CD4-positive, CD25-positive, alpha-beta regulatory T cell (primary cell): ENCODE data around the gene EPB41L4A. TPM values are rescaled to one million over a fixed set of nuclear protein-coding genes. Genes with fewer than 3 reads are reported as not detected.

Source experiments
- ATAC-seq, 2 donors: fragments of 150-1000 bp; cut with Tn5 transposase; one replicate each; pipeline ENCODE4 v1.10.0; 2021; ENCODE audit warnings: low read depth in 2 of 2, moderate number of reproducible peaks in 2 of 2, moderate library complexity in 1 of 2
- DNase-seq, 3 donors: peaks; one replicate each; pipeline versions ENCODE4 v3.0.0 to v3.0.0-alpha.2; 2012 to 2022; ENCODE audit warnings: mixed read lengths in 1 of 3
- H3K27ac ChIP-seq: one replicate; pipeline ENCODE4 v1.7.0; 2013; ENCODE audit warnings: mild to moderate bottlenecking, low read length; ENCODE audit not compliant: insufficient read depth, poor library complexity, severe bottlenecking
- H3K27me3 ChIP-seq: one replicate; pipeline ENCODE4 v1.7.0; 2013; ENCODE audit warnings: low read length; ENCODE audit not compliant: control insufficient read depth, insufficient read depth
- H3K36me3 ChIP-seq: one replicate; pipeline ENCODE4 v1.7.0; 2013; ENCODE audit warnings: mild to moderate bottlenecking, low read length, moderate library complexity; ENCODE audit not compliant: control insufficient read depth, insufficient read depth
- H3K4me1 ChIP-seq: 2 replicates; pipeline ENCODE4 v1.7.0; 2013; ENCODE audit warnings: mild to moderate bottlenecking, low read length; ENCODE audit not compliant: insufficient read depth, control insufficient read depth, poor library complexity, severe bottlenecking
- H3K4me3 ChIP-seq: one replicate; pipeline ENCODE4 v1.7.0; 2013; ENCODE audit warnings: low read depth, mild to moderate bottlenecking, low read length, moderate library complexity
- H3K9me3 ChIP-seq, 2 experiments: 1 replicate in 1 of 2; 2 replicates in 1 of 2; pipeline ENCODE4 v1.7.0; 2013; ENCODE audit warnings: low read length in 2 of 2, mild to moderate bottlenecking in 1 of 2, moderate library complexity in 1 of 2; ENCODE audit not compliant: control insufficient read depth in 2 of 2
- H3K27ac Mint-ChIP-seq, 3 donors: one replicate each; pipeline ENCODE4 v1.8.0; 2020 to 2022; ENCODE audit warnings: mild to moderate bottlenecking in 3 of 3, mixed read lengths in 3 of 3, moderate library complexity in 2 of 3
- H3K27me3 Mint-ChIP-seq: one replicate; pipeline ENCODE4 v1.8.0; 2022; ENCODE audit warnings: mild to moderate bottlenecking, mixed read lengths
- H3K36me3 Mint-ChIP-seq: one replicate; pipeline ENCODE4 v1.8.0; 2020; ENCODE audit warnings: mixed read lengths
- H3K4me1 Mint-ChIP-seq, 4 donors: one replicate each; pipeline ENCODE4 v1.8.0; 2020 to 2022; ENCODE audit warnings: mixed read lengths in 4 of 4, mild to moderate bottlenecking in 1 of 4
- H3K4me3 Mint-ChIP-seq, 4 donors: one replicate each; pipeline ENCODE4 v1.8.0; 2020 to 2022; ENCODE audit warnings: mild to moderate bottlenecking in 4 of 4, mixed read lengths in 4 of 4, moderate library complexity in 3 of 4
- H3K9me3 Mint-ChIP-seq, 7 donors: one replicate each; pipeline ENCODE4 v1.8.0; 2020 to 2022; ENCODE audit warnings: mixed read lengths in 7 of 7, mild to moderate bottlenecking in 3 of 7, moderate library complexity in 2 of 7
- polyA plus RNA-seq, 4 donors: library from polyadenylated mRNA; unstranded; fragments of 300-500 nt; fragmentation: Illumina TruSeq; gene quantifications; one replicate each; pipeline ENCODE4 v1.2.3, GENCODE V29; 2021
- total RNA-seq: library from RNA; stranded (reverse); gene quantifications from one replicate; pipeline ENCODE4 v1.2.3, GENCODE V29; 2022

EPB41L4A gene
- total and polyA plus RNA-seq, 5 donors from 2014 or later = 0.09 to 0.38 (median 0.22) TPM; not detected in 1

DNA sequence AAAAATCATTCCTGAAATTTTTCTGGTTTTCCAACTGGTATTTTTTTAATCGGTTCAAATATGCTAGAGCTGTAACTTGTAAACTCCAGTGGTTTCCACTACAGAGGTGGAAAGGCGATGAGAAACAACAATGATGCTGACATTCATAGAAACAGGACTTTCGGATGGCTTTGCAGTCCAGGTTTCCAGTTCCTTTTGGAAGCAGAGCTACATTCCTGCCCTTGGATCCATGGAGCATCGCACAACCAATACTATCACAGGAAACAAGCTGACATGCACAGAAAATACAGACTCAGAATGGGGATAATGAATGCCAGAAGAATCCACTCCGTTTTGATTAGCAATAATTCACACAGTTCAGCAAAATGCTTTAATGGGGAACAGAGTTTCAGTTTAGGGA lies 140.0 kb downstream of the EPB41L4A start:
- no peak overlapping the region for H3K4me3 Mint-ChIP-seq
- no peak for ATAC-seq
- H3K27ac Mint-ChIP-seq = no peak overlapping the region
- Histone ChIP-seq H3K9me3 (no peaks in the 10 kb centered on the region), H3K4me1 (no peaks in the 10 kb centered on the region), H3K36me3 (no peaks in the 10 kb centered on the region), H3K27me3 (no peaks in the 10 kb centered on the region), H3K27ac (no peak overlapping the region), H3K4me3 (no peak overlapping the region)
- peaks cover 5% of the 10 kb centered on the region for H3K27me3 Mint-ChIP-seq
- no peak for DNase-seq
- no peaks in the 10 kb centered on the region for H3K9me3 Mint-ChIP-seq
- no peaks in the 10 kb centered on the region for H3K36me3 Mint-ChIP-seq
- H3K4me1 Mint-ChIP-seq = no peaks in the 10 kb centered on the region

DNA sequence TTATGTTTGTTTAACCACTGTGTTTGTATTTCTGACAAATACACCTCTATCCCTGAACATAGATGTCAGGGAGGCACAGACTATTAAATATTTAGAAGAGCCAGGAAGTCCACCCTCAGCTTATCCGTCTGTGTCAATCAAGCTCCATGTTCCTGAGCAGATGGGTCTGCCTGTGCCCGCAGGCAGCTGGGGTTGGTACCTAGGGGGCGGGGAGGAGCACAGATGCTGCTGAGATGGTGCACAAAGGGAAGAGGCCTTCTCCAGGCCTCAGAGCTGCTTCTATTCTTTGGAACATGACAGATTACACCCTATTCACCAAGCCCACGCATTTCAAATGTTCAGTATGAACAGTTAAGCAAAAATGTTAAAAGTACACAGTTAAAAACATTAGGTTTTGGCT lies 142.1 kb downstream of the EPB41L4A start:
- ATAC-seq (no peak), DNase-seq (no peak)
- Mint-ChIP-seq H3K4me3 (no peak overlapping the region), H3K4me1 (no peaks in the 10 kb centered on the region), H3K27ac (no peak overlapping the region), H3K36me3 (no peaks in the 10 kb centered on the region), H3K27me3 (peaks cover 5% of the 10 kb centered on the region), H3K9me3 (peaks cover 0 to 1% (median 0%) of the 10 kb centered on the region in 7 donors)
- H3K9me3 ChIP-seq = no peaks in the 10 kb centered on the region
- H3K4me3 ChIP-seq = no peak overlapping the region
- H3K27me3 ChIP-seq = no peaks in the 10 kb centered on the region
- no peaks in the 10 kb centered on the region for H3K4me1 ChIP-seq
- H3K27ac ChIP-seq = no peak overlapping the region
- H3K36me3 ChIP-seq = no peaks in the 10 kb centered on the region

DNA sequence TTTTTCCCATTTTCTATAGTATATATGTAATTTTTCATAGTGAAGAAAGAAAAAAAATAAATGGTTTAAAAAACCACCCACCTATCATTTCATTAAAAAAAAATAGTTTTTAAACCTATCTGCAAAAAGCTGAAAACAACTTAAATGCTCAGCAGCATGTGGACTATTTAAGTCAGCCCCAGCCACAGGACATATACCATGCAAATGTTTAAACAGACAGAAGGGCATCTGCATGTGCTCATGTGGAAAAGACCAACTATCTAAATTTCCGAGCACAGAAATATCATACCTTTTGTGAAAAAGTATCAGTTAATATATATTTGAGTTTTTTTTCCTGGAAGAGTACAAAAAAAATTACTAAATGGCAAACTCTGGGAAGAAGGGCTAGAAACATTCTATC lies 143.4 kb downstream of the EPB41L4A start:
- ATAC-seq = no peak
- no peaks in the 10 kb centered on the region for H3K27me3 ChIP-seq
- H3K4me3 ChIP-seq = no peak overlapping the region
- Mint-ChIP-seq H3K27me3 (peaks cover 10% of the 10 kb centered on the region), H3K4me3 (no peak overlapping the region), H3K27ac (no peak overlapping the region), H3K4me1 (no peaks in the 10 kb centered on the region), H3K9me3 (peaks cover 0 to 1% (median 0%) of the 10 kb centered on the region in 7 donors), H3K36me3 (no peaks in the 10 kb centered on the region)
- no peak for DNase-seq
- H3K4me1 ChIP-seq = no peaks in the 10 kb centered on the region
- H3K36me3 ChIP-seq = no peaks in the 10 kb centered on the region
- H3K27ac ChIP-seq = no peak overlapping the region
- no peaks in the 10 kb centered on the region for H3K9me3 ChIP-seq

DNA sequence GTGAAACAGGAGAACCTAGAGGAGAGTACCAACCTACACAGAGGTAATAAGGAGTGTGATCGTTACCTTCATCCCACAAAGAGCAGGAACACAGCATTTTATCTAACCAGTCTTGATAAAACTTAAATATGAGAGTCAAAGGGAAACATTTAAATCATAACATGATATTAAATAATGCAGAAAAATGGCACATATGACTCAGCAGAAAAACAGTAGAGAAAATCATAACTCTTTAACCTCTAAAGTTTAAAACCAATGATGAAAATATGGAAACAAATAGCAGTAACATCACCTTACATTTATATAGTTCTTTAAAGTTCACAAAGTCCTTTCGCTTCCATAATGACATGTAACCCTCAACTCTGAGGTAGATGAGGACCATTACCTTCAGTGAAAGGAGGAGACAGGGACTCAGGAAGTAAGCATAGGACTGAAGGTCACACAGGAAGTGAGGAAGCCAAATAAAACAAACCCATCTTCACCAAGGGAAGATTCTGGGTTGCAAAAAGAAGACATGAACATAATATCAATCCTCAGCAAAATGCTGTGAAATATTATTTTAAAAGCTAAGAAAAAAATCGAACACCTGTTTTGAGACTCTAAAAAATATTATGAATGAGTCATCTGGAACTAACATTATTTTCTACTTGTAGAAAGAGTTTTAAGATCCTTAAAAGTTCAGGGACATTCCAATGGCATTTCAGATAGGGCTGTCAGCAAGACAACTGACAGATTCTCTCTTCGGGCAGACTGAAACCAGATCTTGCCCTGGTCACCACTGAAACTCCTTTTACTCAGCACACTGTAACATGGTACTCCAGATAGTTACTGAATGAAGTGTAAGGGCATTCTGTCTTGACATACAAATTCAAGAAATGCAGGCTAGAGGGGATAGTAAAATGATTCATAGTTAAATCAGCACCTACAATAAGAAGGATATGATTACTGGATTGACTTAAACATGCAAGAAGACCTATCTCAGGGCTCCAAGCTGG lies 148.5 kb downstream of the EPB41L4A start:
- Mint-ChIP-seq H3K36me3 (no peaks in the 10 kb centered on the region), H3K4me1 (no peaks in the 10 kb centered on the region), H3K9me3 (peaks cover 0 to 2% (median 0%) of the 10 kb centered on the region in 7 donors), H3K4me3 (no peak overlapping the region), H3K27me3 (peaks cover 4% of the 10 kb centered on the region), H3K27ac (no peak overlapping the region)
- H3K36me3 ChIP-seq = no peaks in the 10 kb centered on the region
- H3K4me3 ChIP-seq = no peak overlapping the region
- no peaks in the 10 kb centered on the region for H3K9me3 ChIP-seq
- no peaks in the 10 kb centered on the region for H3K4me1 ChIP-seq
- no peak for ATAC-seq
- DNase-seq = no peak
- H3K27me3 ChIP-seq = peaks cover 2% of the 10 kb centered on the region
- H3K27ac ChIP-seq = no peak overlapping the region

DNA sequence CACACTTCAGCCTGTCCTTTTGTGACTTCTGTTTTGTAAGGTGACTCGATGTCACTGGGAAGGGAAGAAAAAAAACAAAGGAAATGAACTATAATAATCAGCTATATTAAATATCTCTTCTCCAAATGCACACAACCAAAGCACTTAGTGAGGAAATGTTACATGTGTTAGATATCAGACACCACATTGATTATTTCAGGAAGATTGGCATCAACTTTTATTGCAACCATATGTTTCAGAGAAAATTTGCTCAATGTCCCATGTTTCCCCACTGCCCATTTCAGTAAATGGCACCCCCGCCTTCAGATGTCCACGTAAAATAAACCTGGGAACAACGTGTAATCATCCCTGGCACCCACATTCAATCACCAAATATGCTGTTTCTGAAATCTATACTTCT lies 151.8 kb downstream of the EPB41L4A start:
- Histone ChIP-seq H3K36me3 (no peaks in the 10 kb centered on the region), H3K9me3 (no peaks in the 10 kb centered on the region), H3K27me3 (peaks cover 2% of the 10 kb centered on the region), H3K4me3 (no peak overlapping the region), H3K27ac (no peak overlapping the region), H3K4me1 (no peaks in the 10 kb centered on the region)
- no peak overlapping the region for H3K27ac Mint-ChIP-seq
- no peak for DNase-seq
- H3K27me3 Mint-ChIP-seq = peaks cover 4% of the 10 kb centered on the region
- no peak overlapping the region for H3K4me3 Mint-ChIP-seq
- H3K36me3 Mint-ChIP-seq = no peaks in the 10 kb centered on the region
- H3K9me3 Mint-ChIP-seq = peaks cover 0 to 3% (median 0%) of the 10 kb centered on the region in 7 donors
- ATAC-seq = no peak
- no peaks in the 10 kb centered on the region for H3K4me1 Mint-ChIP-seq

DNA sequence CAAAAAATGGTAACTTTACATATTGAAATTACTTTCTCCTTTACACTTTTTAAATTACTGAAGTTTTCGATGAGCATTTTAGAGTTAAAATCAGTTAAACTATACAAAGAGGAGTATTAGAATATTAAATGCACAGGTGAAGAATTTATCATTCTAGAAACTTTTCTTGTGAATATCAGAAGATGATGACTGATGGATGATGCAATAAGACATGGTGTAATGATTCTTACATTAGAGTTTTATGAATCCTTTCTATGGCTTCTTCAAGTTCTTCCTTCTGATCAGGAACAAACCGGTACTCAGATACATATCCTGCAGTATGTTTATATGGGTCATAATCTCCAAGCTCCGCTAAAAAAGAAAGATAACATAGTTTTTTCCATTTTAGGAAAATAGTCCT lies 154.4 kb downstream of the EPB41L4A start:
- Histone ChIP-seq H3K9me3 (no peaks in the 10 kb centered on the region), H3K27me3 (peaks cover 3% of the 10 kb centered on the region), H3K4me1 (no peaks in the 10 kb centered on the region), H3K27ac (no peak overlapping the region), H3K36me3 (no peaks in the 10 kb centered on the region), H3K4me3 (no peak overlapping the region)
- Mint-ChIP-seq H3K4me1 (no peaks in the 10 kb centered on the region), H3K4me3 (no peak overlapping the region), H3K27me3 (no peaks in the 10 kb centered on the region), H3K36me3 (no peaks in the 10 kb centered on the region), H3K27ac (no peak overlapping the region), H3K9me3 (peaks cover 0 to 3% (median 0%) of the 10 kb centered on the region in 7 donors)
- DNase-seq (no peak), ATAC-seq (no peak)

DNA sequence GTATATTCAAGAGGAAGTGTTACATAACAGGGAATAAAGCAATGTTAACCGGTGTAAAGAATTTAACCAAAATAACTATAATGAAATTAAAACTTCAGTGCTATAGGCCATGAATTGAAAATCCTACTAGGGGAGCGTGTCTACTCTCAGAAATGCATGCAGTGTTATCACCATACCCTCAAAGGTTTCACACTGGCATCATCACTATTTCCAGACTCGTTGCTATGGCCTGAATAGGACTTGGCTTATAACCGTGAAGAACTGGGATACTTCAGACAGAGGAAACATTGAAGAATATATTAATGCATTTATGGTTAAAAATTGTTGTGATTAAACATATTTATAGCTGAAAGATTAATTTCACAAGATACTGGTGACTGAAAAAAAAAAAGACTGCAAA lies 154.9 kb downstream of the EPB41L4A start:
- peaks cover 5% of the 10 kb centered on the region for H3K27me3 ChIP-seq
- H3K4me3 Mint-ChIP-seq = no peak overlapping the region
- H3K36me3 Mint-ChIP-seq = no peaks in the 10 kb centered on the region
- H3K27ac ChIP-seq = no peak overlapping the region
- ATAC-seq = no peak
- no peaks in the 10 kb centered on the region for H3K9me3 ChIP-seq
- no peaks in the 10 kb centered on the region for H3K27me3 Mint-ChIP-seq
- no peak overlapping the region for H3K4me3 ChIP-seq
- H3K4me1 ChIP-seq = no peaks in the 10 kb centered on the region
- DNase-seq = no peak
- H3K36me3 ChIP-seq = no peaks in the 10 kb centered on the region
- no peak overlapping the region for H3K27ac Mint-ChIP-seq
- peaks cover 0 to 3% (median 0%) of the 10 kb centered on the region in 7 donors for H3K9me3 Mint-ChIP-seq
- H3K4me1 Mint-ChIP-seq = no peaks in the 10 kb centered on the region

DNA sequence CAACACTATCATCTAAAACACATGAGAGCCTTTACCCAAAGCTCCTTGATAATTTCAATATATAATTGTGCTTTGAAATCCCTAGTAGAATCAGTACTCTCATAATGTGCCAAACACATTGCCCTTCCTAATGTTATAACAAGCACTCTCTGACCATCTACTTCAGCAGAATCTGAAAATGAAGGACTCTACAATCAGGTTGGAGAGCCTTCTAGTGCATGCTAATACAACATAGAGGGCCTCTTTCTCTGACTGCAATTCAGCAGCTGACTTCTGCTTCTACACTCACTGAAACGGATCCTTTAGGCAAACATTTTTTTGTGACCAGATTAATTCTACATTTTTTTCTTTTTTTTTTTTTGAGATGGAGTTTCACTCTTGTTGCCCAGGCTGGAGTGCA lies 155.6 kb downstream of the EPB41L4A start:
- Histone ChIP-seq H3K27me3 (peaks cover 4% of the 10 kb centered on the region), H3K9me3 (no peaks in the 10 kb centered on the region), H3K4me1 (no peaks in the 10 kb centered on the region), H3K4me3 (no peak overlapping the region), H3K27ac (no peak overlapping the region), H3K36me3 (no peaks in the 10 kb centered on the region)
- Mint-ChIP-seq H3K4me1 (no peaks in the 10 kb centered on the region), H3K4me3 (no peak overlapping the region), H3K27ac (no peak overlapping the region), H3K27me3 (no peaks in the 10 kb centered on the region), H3K9me3 (peaks cover 0 to 3% (median 0%) of the 10 kb centered on the region in 7 donors), H3K36me3 (no peaks in the 10 kb centered on the region)
- no peak for ATAC-seq
- no peak for DNase-seq
